GM18517 (cell line): Measurements from ENCODE around the gene MYO1G.
"Not testable (repeated sequence)": the region's sequence is repeated elsewhere in the genome, so short reads cannot be mapped to it uniquely, and the experiment has no call there.

Experiments used
- ATAC-seq: cut with Tn5 transposase; IDR thresholded peaks from one replicate; pipeline ENCODE4 v1.9.1; 2021; ENCODE audit warnings: mild to moderate bottlenecking, moderate library complexity; ENCODE audit not compliant: unreplicated experiment

MYO1G gene

DNA sequence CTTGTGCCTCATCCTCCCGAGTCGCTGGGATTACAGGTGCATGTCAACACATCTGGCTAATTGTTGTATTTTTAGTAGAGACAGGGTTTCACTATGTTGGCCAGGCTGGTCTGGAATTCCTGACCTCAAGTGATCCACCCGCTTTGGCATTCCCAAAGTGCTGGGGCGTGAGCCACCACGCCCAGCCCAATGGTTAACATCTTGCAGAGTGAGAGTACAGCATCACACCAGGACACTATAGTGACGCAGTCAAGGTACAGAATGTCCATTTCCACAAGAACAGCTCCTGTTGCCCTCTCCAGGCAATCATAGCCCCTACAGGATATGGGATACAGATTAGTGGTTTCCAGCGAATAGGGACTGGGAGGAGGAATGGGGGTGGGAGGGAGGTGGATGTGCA is 34.0 kb downstream of the MYO1G start:
- ATAC-seq: no peak

DNA sequence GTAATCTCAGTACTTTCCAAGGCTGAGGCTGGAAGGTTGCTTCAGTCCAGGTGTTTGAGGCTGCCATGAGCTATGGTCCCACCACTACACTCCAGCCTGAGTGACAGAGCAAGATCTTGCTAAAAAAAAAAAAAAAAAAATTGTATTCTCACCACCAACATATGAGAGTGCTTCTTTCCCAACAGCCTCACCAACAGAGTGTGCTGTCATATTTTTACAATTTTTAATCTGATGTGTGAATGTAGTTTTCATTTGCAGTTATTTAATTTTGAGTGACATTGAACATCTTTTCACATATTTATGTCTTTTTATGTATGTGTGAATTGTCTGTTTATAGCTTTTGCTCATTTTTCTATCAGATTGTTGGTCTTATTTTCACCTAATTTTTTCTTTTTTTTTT is 35.2 kb downstream of the MYO1G start:
- ATAC-seq: no peak

DNA sequence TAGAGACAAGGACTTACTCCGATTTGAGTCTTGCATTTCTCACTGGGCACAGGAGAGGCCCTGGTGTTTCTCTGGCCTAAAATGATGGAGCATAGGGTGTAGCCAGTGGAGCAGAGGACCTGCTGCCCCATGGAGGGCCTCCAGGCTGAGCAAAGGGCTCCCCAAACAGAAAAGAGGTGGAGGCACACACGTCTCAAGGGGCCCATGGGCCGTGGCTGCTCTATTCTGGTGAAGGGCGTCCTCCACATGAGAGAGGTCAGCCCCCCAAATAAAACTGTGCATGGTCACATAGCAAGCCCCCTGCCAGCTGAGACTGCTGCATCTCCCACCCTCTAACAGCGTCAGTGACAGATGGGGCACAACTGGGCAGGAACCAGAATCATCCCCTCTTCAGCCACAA is 41.4 kb downstream of the MYO1G start:
- ATAC-seq: no peak

DNA sequence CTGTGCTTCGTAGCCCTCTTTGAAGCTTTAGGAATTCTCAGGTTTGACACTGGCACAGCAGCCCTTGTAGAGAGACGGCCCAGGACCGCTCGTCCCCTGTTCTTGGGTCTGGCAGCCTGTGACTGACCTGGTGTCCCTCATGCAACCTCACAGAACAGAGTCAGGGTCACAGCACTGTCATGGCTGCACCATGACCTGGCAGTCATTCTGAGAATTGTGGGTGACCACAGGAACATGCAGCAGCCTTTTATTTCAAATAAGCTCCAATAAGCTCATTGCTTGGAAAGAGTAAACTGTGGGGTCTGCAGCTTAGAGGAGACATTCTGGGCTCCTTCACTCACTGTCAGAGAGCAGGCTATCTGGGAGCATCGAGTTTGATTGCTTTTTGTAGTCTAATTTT is 42.5 kb downstream of the MYO1G start:
- ATAC-seq: no peak

DNA sequence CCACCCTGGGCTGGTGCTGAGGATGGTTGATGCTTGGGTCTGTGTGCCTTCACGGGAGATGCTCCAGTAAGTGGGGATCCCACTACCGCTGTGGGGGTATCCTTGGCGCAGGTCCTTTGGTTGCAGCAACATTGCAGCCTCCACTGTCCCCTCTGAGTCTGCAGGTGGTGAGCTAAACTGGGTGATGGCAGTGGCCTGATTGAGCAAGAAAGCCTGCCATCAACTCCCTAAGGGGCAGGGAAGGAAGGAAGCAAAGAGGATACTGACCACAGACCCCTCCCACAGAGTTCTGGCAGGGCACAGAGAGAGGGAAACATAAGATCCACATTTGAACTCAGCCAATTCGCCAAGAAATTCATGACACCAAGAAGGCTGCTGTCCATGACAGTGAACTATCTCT is 43.2 kb downstream of the MYO1G start:
- ATAC-seq: no peak

DNA sequence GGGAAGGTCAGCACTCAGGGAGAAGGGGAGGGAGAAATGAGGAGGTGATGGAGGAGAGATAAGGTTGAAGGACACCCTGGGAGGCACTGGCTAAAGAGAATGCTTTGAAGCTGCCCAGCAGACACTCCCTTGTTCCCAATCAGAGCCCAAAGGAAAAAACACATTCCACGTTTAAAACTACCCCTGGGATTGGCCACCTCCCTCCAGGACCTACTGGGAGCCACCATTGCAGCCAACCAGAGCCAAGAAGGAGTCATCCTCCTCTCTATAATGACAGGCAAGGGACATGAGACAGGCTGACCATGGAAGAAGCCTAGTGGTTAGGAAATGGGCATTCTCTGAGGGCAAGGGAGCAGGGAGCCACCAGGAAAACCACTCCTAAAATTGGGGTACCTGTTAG is 43.8 kb downstream of the MYO1G start:
- ATAC-seq: no peak

DNA sequence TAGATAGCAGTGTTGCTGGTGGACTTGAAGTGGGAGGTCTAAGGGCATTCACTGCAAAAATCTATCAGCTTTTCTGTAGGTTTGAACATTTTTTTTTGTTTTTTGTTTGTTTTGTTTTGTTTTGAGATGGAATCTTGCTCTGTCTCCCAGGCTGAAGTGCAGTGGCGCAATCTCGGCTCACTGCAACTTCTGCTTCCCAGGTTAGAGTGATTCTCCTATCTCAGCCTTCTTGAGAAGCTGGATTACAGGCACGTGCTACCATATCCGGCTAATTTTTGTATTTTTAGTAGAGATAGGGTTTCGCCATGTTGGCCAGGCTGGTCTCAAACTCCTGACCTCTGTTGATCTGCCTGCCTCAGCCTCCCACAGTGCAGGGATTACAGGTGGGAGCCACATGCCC is 44.3 kb downstream of the MYO1G start:
- not testable (repeated sequence) for ATAC-seq

DNA sequence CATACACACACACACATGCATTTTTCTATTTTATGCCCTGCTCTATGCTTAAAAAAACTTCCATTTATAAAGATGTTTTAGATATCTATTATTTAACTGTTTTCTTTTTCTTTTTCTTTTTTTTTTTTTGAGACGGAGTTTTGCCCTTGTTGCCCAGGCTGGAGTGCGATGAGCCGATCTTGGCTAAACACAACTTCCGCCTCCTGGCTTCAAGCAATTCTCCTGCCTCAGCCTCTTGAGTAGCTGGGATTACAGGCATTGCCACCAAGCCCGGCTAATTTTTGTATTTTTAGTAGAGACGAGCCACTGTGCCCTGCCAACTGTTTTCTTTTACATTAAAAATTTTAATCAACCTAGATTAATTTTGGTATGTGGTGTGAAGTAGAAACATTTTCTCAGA is 47.9 kb downstream of the MYO1G start:
- ATAC-seq: no peak

DNA sequence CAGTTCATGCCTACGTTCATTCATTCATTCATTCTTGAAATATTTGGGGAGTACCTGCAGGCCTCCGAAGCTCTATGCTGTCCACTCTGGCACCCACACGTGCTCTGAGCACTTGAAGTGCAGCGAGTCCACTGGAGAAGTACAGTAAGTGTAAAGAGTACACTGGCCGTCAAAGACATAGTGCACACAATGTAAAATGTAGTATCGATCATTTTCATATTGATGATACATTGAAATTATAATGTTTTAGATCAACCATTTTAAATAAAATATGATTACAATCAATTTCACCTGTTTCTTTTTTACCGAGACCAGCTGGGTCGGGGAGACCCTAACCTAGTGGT is 56.5 kb downstream of the MYO1G start:
- peak; percentile 10 for ATAC-seq

DNA sequence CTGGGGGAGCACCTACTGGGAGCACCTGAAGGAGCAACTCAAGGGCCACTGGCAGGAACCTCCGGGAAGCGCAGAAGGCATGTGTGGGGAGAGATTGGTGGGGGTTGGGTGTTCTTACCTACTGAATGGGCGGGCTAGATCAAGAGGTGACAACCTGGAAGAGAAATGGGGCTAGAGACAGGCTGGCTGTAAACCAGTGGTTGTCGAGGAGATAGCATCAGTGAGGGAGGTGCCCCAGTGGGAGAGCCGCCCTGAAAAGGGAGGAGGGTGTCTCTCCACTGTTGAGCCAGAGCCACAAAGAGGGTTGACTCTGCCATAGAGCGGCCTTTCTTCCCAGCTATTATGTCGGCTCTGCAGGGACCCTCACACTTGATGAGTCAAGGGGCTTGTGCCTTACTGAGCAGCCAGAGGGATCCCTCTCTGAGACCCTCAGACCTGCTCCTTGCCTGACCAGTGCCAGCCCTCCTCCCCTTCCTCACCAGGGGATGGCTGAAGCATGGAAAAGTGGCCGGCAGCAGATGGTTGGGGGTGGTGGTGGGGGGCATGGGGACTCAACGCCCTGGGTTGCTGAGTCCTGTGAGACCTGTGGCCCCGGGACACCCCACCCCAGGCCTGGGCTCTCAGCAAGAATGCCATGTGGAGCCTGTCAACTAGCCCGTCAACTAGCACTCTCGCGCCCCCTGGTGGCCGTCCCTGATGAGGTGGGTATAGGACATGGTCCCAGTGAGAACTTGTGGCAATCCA is 57.0 kb downstream of the MYO1G start:
- ATAC-seq: peak; percentile 48

DNA sequence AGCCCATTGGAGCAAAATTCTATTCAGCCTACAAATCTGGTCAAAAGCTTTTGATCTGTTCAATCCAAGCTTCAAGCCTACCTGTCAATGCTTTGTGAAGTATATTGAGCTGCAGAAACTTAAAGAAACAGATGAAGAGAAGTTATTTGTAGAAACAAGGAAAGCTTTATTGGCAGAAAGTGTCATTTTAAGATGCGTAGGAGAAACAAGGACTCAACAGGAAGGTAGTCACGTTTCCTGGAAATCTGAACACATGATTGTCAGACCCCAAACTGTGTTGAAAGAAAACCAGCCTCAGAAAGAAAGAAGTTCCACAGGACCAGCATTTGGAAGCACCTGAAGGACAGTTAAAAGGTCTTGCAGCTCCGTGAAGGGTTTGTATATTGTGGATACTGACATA is 58.7 kb downstream of the MYO1G start:
- ATAC-seq: no peak

DNA sequence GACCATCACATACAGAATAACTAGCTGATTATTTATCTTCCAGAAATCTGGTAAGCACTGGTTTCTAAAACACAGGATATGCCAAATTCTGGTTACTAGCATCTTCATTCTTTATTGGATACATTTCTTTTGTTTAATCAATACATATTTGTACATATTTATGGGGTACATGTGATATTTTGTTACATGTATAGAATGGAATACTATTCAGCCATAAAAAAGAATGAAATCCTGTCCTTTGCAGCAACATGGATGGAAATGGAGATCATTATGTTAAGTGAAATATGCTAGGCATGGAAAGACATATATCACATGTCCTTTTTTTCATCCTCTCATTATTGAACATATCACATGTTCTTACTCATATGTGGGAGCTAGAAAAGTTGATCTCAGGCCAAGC is 60.8 kb downstream of the MYO1G start:
- no peak for ATAC-seq

DNA sequence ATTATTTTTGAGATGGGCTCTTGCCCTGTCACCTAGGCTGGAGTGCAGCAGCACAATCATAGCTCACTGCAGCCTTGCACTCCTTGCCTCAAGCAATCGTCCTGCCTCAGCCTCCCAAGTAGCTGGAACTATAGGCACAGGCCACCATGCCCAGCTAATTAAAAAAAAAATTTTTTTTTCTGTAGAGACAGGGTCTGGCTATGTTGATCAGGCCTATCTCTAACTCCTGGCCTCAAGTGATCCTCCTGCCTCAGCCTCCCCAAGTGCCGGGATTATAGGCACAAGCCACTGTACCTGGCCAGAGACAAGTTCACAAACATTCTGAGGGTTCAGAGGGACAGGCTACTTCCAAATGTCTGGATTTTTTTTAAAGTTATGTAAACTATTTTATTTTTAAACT is 61.4 kb downstream of the MYO1G start:
- no peak for ATAC-seq

DNA sequence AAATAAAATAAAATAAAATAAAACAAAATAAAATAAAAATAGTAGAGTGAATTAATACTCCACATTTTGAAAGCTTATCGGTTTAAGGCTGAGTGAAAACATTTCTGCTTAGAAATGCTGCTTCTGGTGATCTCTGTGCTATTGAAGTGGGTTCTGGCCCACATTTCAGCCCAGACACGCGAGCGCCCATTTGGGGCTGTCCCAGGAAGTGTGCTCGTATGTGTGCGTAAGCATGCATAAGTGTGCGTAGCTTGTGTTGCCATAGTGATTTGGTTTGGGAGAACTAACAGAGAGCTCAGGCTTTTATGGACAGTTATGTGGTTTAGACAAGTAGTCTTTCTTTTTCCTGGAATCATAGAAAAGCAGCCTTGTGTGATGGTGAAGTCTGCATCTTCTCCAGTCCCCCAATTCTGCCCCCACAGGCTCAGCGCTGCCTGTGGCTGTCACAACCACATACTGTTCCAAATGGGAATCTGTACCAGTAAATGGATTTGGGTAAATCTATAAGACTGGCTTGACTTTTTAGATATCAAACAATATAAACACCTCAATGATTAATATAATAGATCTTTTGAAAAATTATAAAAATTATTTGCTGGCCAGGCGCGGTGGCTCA is 63.7 kb downstream of the MYO1G start:
- no peak for ATAC-seq

DNA sequence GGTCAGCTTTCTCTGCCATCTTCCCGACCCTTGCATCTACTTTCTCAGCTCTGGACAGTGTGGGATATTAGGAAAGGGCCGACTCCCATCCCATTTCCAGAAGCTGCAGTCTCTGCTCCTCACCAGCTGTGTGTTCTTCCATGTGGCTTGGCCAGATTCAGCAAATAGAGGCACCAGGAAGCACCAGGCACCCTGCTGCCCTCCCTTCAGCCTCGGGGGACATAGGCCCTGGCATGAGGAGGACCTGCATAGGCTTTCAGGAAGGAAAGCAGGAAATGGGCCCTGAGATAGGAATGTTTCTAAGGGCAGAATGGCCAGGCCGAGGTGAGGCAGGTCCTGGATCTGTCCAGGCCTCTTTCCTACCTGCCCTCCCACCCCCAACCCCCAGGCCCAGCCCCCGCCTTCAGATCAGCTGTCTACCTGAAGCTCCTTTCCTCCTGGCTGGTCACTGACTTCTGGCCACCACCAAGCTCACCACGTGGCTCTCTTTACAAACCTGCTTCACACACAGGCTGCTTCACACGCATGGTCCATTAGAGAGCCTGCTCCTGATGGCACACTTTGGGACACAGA is 66.0 kb downstream of the MYO1G start:
- ATAC-seq: no peak
